ENCODE results near the gene GPHN. TPM values are rescaled to one million over a fixed set of nuclear protein-coding genes. Genes with fewer than 3 reads are reported as not detected.
A peak's percentile ranks its signal among the peaks of the same experiment; 100 is the strongest.
"Not testable (repeated sequence)": the region's sequence is repeated elsewhere in the genome, so short reads cannot be mapped to it uniquely, and the experiment has no call there.

GPHN gene
- total and polyA plus RNA-seq, 10 of the 15 experiments (the other 5 are each of a cell fraction or from before 2014, with no cell fraction given), result 22.3 to 48.8 (median 33.1) TPM

DNA sequence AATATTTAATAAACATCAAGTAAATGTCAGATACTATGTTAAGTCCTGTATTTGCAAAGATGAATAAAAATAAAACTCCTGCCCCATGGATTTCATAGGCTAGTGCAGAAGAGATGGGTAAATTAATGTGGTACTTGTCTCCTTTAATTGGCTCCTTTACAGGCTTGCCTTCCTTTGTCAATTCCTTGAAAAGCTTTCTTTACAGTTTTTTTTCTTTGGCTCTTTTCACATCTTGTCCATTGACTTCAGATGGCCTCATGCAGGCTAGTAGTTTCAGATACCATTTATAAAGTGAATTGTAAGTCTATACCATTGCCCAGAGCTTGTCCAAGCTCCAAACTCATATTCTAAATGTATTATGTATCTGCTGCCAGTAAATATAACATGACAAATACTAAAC is 552.6 kb downstream of the GPHN start:
- ChIA-PET RAD21 (ENCODE audit: unreplicated experiment) (no interaction called here), SMC1A (ENCODE audit: uncharacterized antibody, unreplicated experiment) (interaction anchor here (0.7 kb wide), 2 partner anchors 34 to 598 kb away, joined by 3 read pairs; no protein-coding TSS in a partner anchor), CTCF (no interaction called here), POLR2A (no interaction called here)
- H4K20me1 ChIP-seq (ENCODE audit: control insufficient read depth, insufficient read depth), result no peaks in the 10 kb centered on the region
- no peaks in the 10 kb centered on the region for H3K79me2 ChIP-seq (ENCODE audit: control insufficient read depth, insufficient read depth, low read length)
- in situ Hi-C loops (cut with MboI) (no loop called here), intact Hi-C loops (cut with micrococcal nuclease; ENCODE audit: unreplicated experiment) (no loop called here)
- FAIRE-seq (peak; percentile 31), DNase-seq (ENCODE audit: low read depth, low spot score) (no peak), ATAC-seq (no peak)
- H3K4me2 ChIP-seq (ENCODE audit: control insufficient read depth, insufficient read depth), result no peak overlapping the region
- no peaks in the 10 kb centered on the region for H3K36me3 ChIP-seq (ENCODE audit: control insufficient read depth in 2 of 2, insufficient read depth in 2 of 2, low read length in 1 of 2)
- no peak overlapping the region for H3K27ac ChIP-seq (ENCODE audit: control insufficient read depth, insufficient read depth)
- no peak overlapping the region for H3K9ac ChIP-seq (ENCODE audit: control insufficient read depth, insufficient read depth, low read length)
- H3K9me3 ChIP-seq (replicated peaks; ENCODE audit: control insufficient read depth, insufficient read depth, low read length), result no peaks in the 10 kb centered on the region; the same call in 2 of the 3 replicates
- BruUV-seq (replicated peaks), result no TSS peak
- H3K4me3 ChIP-seq, result no peak overlapping the region
- no peak for TF ChIP-seq CBX3 (IDR thresholded peaks at IDR 0.05; ENCODE audit: borderline replicate concordance, low read depth)
- no peak for TF ChIP-seq GATAD2B (conservative IDR thresholded peaks at IDR 0.05; ENCODE audit: low read depth)
- TF ChIP-seq JUND (IDR thresholded peaks at IDR 0.05; ENCODE audit: low read depth, low read length), result no peak
- no peak for TF ChIP-seq NFIC (IDR thresholded peaks at IDR 0.05; ENCODE audit: low read depth, low read length)
- no peak for TF ChIP-seq SREBF2 (IDR thresholded peaks at IDR 0.05; ENCODE audit: low read length)
- no peak for TF ChIP-seq FOXM1 (IDR thresholded peaks at IDR 0.05; ENCODE audit: low read depth, low read length)
- H3K27me3 ChIP-seq (replicated peaks in 1 of 2; ENCODE audit: control insufficient read depth in 2 of 2, insufficient read depth in 2 of 2, low read length in 1 of 2), result no peaks in the 10 kb centered on the region
- no peaks in the 10 kb centered on the region for H3K4me1 ChIP-seq (ENCODE audit: control insufficient read depth, insufficient read depth, low read length)
- H2AFZ ChIP-seq (ENCODE audit: control insufficient read depth, low read depth, low read length), result no peak overlapping the region

DNA sequence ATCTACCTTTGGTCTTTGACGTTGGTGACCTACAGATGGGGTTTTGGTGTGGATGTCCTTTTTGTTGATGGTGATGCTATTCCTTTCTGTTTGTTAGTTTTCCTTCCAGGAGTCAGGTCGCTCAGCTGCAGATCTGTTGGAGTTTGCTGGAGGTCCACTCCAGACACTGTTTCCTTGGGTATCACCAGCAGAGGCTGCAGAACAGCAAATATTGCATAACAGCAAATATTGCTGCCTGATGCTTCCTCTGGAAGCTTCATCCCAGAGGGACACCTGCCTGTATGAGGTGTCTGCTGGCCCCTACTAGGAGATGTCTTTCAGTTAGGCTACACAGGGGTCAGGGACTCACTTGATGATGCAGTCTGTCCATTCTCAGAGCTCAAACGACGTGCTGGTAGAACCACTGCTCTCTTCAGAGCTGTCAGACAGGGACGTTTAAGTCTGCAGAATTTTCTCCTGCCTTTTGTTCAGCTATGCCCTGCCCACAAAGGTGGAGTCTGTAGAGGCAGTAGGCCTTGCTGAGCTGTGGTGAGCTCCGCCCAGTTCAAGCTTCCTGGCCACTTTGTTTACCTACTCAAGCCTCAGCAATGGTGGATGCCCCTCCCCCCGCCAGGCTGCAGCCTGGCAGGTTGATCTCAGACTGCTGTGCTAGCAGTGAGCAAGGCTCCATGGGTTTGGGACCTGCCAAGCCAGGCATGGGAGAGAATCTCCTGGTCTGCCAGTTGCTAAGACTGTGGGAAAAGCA is 559.3 kb downstream of the GPHN start:
- SMC1A ChIA-PET (ENCODE audit: uncharacterized antibody, unreplicated experiment), result interaction anchor here (0.9 to 1.8 kb wide), 2 partner anchors 50 to 84 kb away, joined by 3 read pairs; no protein-coding TSS in a partner anchor
- in situ Hi-C loops (cut with MboI); ATAC-seq; H2AFZ ChIP-seq (ENCODE audit: control insufficient read depth, low read depth, low read length); H3K9ac ChIP-seq (ENCODE audit: control insufficient read depth, insufficient read depth, low read length); CTCF ChIA-PET; H3K4me3 ChIP-seq; POLR2A ChIA-PET; H3K79me2 ChIP-seq (ENCODE audit: control insufficient read depth, insufficient read depth, low read length); H3K4me1 ChIP-seq (ENCODE audit: control insufficient read depth, insufficient read depth, low read length); H3K36me3 ChIP-seq (ENCODE audit: control insufficient read depth in 2 of 2, insufficient read depth in 2 of 2, low read length in 1 of 2); BruUV-seq (replicated peaks); RAD21 ChIA-PET (ENCODE audit: unreplicated experiment); H4K20me1 ChIP-seq (ENCODE audit: control insufficient read depth, insufficient read depth); H3K9me3 ChIP-seq (replicated peaks; ENCODE audit: control insufficient read depth, insufficient read depth, low read length); H3K27me3 ChIP-seq (replicated peaks in 1 of 2; ENCODE audit: control insufficient read depth in 2 of 2, insufficient read depth in 2 of 2, low read length in 1 of 2); H3K27ac ChIP-seq (ENCODE audit: control insufficient read depth, insufficient read depth); H3K4me2 ChIP-seq (ENCODE audit: control insufficient read depth, insufficient read depth); DNase-seq (ENCODE audit: low read depth, low spot score); intact Hi-C loops (cut with micrococcal nuclease; ENCODE audit: unreplicated experiment); FAIRE-seq: not testable (repeated sequence)
- 83% methylated on average over 7 of the region's 7 CpGs for WGBS (ENCODE audit: insufficient coverage, insufficient replicate concordance, low lambda C conversion rate, missing lambda C conversion rate)
